GM21737 (cell line): ENCODE data around the gene FLNC.

ENCODE experiments used
- ATAC-seq: cut with Tn5 transposase; IDR thresholded peaks from one replicate; pipeline ENCODE4 v1.9.1; 2021; ENCODE audit warnings: mild to moderate bottlenecking, moderate library complexity; ENCODE audit not compliant: unreplicated experiment

The FLNC gene

DNA sequence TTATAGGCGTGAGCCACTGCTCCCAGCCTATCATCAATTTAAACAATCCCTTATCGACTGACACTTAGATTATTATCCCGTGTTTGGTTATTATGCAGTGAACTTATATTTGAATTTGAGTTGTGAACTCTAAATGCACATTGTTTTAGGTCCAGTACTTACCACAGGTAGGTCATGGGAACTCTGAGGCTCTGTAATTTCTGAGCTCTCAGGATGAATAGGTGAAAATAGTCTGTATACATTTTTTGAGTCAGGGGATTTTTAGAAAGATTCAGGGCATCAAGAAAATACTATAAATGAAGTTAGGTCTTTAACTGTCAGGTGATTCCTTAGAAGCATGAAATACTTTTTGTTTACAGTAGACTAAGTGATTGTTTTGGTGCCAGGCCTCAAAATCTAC lies 29.6 kb upstream of the FLNC start:
- no peak for ATAC-seq

- ATAC-seq: no peak
Observed at GRCh38 chr7:128801003-128801402, 29.2 kb upstream of the FLNC start.

DNA sequence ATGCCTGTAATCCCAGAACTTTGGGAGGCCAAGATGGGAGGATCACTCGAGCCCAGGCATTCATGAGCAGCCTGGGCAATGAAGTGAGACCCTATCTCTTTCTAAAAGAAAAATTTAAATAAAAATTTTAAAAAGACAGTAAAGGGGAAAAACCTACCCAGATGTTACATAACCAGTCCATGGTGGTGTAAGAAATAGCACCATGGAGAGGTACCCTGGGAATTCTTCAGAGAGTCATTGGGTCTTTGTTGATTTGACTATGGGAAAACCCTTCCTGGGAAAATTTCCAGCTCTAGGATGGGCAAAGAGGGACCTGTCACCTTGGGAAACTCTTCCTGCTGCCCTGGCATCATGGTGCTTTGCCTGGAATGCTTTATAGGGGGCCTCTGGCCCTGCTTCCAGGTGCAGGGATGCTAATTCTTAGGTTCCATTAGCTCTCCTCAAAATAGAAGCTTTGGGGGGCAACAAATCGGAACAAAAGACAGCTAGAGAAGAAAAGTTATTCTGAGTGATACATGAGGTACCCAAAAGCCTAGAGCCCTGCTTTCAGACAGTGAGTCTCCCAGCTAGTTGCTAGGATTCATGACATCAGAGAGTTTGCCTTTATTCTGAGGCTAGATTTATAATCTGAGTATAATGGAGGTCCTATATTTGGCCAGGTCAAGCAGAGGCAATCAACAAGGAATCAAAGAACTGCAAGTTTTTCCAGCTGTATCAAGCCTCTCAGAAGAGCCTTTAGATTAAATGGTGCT lies 28.4 kb upstream of the FLNC start:
- ATAC-seq: no peak

- ATAC-seq: no peak
Observed at GRCh38 chr7:128804484-128804883, 25.7 kb upstream of the FLNC start.

GRCh38 chr7:128805225-128805624 lies 25.0 kb upstream of the FLNC start:
- ATAC-seq: no peak

GRCh38 chr7:128807191-128807590 lies 23.0 kb upstream of the FLNC start:
- ATAC-seq: no peak

DNA sequence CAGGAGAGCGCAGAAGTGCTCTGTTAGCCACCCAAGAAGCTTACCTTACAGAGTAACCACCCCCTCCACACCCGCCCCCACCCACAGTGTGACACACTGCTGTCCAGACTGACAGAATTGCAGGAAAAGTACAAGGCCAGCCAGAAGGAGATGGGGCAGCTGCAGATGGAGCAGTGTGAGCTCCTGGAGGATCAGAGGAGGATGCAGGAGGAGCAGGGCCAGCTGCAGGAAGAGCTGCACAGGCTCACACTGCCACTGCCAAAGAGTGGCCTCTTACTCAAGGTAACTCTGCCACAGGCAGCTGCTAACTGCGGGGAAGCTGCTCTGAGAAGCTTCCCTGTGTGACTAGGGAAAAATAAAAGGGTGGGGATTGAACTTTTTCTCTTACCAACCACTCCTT lies 20.8 kb upstream of the FLNC start:
- ATAC-seq: no peak

GRCh38 chr7:128810473-128810872 lies 19.7 kb upstream of the FLNC start:
- ATAC-seq: no peak

DNA sequence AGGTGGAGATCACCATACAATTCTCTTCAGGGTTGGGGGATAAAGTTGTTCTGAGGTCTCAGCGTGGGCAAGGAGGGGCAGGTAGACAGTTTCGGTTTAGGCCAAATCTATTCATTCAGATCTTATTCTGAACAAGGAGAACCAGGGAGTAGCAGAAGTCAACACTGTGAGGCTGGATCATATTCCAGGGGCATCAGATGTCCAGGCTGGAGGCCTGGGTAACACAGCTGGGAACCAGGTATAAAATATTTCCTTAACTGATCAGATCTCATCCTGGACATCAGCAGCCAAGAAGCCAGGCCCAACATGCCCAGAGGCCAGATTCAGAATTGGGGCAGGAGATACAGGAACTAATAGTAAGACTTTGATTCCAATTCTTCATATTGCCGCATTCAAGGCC lies 19.2 kb upstream of the FLNC start:
- ATAC-seq: no peak

GRCh38 chr7:128811631-128812430 lies 18.4 kb upstream of the FLNC start:
- no peak for ATAC-seq

DNA sequence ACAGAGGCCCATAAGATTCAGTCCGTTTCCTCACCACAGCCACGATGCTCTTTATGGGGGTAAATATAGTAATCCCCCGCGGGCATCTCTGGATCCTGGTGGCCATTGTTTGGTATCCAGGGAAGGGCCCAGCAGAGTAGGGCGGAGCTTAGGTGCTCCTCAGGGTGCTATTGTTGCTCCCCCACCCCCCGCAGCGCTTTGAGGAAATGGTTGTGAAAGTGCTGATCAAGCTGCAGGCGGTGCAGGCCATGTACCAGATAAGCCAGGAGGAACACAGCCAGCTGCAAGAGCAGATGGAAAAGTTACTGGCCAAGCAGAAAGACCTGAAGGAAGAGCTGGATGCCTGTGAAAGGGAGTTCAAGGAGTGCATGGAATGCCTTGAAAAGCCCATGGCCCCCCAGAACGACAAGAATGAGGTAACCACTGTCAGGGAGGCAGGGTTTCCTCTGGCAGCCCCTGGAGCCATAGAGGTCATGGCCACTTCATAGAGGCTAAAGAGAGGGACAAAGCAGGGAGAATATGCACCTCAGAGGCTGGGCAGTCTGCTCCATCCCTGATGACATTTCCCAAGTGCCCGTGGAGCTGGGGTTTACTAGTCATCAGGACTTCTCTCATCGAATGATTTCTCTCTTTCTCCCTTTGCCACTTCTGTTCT lies 17.6 kb upstream of the FLNC start:
- no peak for ATAC-seq

DNA sequence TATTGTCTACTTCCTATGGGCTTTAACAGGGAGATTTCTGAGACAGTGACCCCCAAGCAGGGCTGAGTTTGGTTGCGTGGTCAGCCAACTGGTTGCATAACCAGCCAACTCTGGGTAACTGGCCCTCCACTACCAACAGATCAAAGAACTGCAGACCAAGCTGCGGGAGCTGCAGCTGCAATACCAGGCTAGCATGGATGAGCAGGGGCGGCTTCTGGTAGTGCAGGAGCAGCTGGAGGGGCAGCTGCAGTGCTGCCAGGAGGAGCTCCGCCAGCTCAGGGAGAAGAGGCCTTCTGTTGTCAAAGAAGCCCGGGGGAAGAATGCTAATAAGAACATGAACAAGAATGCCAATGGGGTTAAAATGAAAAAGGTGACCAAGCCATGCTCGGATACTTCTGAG lies 15.7 kb upstream of the FLNC start:
- no peak for ATAC-seq

DNA sequence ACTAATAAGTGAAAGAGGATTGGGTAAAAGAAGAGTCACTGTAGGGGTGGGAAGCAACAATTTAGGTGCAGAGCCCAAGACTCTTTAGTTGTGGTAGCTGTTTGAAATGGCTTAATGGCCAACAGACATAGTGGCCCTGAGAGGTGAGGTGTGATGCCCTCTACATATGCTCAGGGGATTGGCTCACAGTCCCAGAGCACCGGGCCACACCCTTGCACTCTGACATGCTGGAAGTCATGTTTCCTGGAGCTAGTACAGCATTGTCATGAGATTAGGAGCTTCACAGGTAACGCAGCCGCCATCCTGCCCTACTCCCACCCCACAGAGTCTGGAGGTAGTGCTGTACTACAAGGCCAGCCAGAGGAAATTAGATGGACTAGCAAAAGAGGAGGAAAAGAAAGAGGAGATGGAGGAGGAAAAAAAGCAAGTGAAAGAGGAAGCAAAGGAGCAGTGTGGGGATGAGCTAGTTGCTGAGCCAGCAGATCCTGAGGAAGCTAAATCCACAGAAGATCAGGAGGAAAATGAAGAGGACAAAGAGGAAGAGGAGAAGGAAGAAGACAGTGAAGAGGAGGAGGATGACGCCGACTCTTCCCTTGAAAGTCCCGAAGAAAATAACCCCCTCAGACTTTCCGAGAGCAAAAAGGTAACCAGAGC lies 14.8 kb upstream of the FLNC start:
- ATAC-seq: no peak

DNA sequence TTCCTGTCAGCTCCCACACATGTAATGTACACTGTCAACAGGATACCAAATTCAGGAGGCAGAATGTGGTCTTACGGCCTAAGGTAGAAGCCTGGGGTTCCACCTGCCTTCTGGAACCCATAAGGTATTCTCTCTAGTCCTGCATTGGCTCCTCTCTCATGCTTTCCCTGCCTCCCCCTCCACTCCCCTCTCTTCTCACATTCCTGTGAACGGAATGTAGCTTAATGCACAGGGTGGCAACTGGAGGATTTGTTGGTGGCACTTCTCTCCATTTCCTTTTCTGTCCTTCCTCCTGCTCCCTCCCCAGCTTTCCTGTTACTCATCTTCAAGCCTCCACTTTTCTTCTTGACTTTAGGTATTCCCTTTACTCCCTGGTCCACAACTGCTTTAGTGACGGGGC lies 11.5 kb upstream of the FLNC start:
- no peak for ATAC-seq

- no peak for ATAC-seq
Observed at GRCh38 chr7:128821724-128822123, 8.5 kb upstream of the FLNC start.

DNA sequence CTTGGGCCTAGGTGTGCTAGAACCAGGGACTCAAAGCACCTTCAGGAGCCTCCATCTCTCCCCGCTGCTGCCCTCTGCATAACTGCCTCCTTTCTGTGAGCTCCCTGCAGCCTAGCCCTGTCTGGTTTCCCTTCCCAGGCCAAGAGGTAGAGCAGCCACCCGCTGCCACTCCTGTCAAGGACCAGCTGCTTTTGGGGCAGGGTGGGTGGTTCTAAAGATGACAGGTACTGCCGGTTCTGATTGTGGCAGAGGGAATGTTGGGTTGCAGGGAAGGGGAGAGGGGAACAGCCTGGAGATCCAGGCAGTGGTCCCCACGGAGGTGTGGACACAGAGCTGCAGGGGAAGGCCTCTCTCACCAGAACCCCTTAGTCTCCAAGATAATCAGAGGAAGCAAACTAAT lies 3.7 kb upstream of the FLNC start:
- ATAC-seq: no peak

DNA sequence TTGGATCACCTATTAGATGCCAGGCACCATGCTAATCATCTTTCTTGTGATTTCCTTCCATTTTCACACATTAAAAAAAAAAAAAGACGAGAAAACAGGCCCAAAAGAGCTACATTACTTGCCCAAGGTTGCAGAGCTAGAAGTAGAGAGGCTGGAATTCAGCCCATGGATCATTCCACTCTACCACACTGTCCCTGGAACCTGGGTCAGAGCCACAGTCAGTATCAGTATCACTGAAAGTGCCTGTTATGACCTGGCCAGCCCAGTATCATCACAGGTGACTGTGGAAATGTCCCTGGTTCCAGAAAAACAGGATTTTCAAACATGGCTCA lies 3.3 kb upstream of the FLNC start:
- ATAC-seq: no peak

- ATAC-seq: no peak
Observed at GRCh38 chr7:128827248-128827958, 2.8 kb upstream of the FLNC start.

DNA sequence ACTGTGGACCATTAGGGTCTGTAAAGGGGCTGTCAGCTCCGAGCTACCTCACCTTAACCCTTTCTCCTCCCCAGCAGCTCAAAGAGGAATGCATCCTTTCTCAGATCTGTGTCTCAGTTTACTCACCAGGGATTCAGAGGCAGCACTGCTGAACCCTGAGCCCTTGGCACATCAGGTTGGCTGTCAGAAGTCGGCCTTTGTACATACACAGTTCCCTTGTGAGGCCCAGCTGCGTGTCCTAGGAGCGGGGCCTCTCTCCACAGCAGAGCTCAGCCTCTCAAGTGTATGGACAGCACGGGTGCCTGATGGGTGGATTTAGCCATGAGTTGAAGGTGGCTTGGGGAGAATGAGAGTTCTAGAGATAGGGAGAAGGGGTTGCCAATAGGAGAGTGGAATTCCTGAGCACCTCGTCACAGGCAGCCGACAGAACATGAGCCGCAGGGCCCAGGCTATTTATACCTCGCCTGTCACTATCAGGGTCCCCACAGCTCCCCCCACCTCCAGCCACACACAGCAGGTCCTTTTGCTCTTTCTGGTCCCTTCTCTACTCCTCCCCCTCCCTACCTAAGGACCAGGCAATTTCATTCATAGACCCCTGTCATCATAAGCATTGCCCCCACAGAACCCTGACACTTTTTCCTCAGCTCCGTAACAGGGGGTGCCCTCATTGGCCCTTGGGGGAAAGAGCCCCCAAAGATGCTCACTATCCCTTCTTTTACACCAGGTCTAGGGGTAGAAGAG lies 2.1 kb upstream of the FLNC start:
- ATAC-seq: no peak
